NCI-H524 treated with DMSO at 0.1 percent for 48 hours (cell line): Measurements from ENCODE around the gene ATG16L2.

Experiments
- DNase-seq: peaks from one replicate; lab custom pipeline; 2025; lab: John Stamatoyannopoulos, UW

ATG16L2 gene

GRCh38 chr11:72814286-72815109 lies at the start of gene ATG16L2:
ATG16L2 (plus strand) TSS chr11:72814411; CDS start chr11:72814446, 35 bp downstream.
- no peak for DNase-seq

GRCh38 chr11:72764503-72764902 lies 49.7 kb upstream of the ATG16L2 start:
- peak; percentile 60 for DNase-seq

GRCh38 chr11:72766152-72766902 lies 47.9 kb upstream of the ATG16L2 start:
- DNase-seq, result no peak

- DNase-seq, result peak; percentile 43
Measured at GRCh38 chr11:72767203-72768062, 46.8 kb upstream of the ATG16L2 start.

GRCh38 chr11:72768581-72768980 lies 45.6 kb upstream of the ATG16L2 start:
- no peak for DNase-seq

GRCh38 chr11:72769680-72770079 lies 44.5 kb upstream of the ATG16L2 start:
- no peak for DNase-seq

- no peak for DNase-seq
Measured at GRCh38 chr11:72770799-72771198, 43.4 kb upstream of the ATG16L2 start.

- DNase-seq, result no peak
Measured at GRCh38 chr11:72771507-72771906, 42.7 kb upstream of the ATG16L2 start.

GRCh38 chr11:72772059-72772458 lies 42.2 kb upstream of the ATG16L2 start:
- no peak for DNase-seq

- DNase-seq, result no peak
Measured at GRCh38 chr11:72773291-72773690, 40.9 kb upstream of the ATG16L2 start.

GRCh38 chr11:72773696-72774095 lies 40.5 kb upstream of the ATG16L2 start:
- no peak for DNase-seq

- no peak for DNase-seq
Measured at GRCh38 chr11:72774499-72774898, 39.7 kb upstream of the ATG16L2 start.

GRCh38 chr11:72775288-72776110 lies 38.7 kb upstream of the ATG16L2 start:
- no peak for DNase-seq

- no peak for DNase-seq
Measured at GRCh38 chr11:72776117-72776843, 37.9 kb upstream of the ATG16L2 start.

GRCh38 chr11:72776844-72777754 lies 37.1 kb upstream of the ATG16L2 start:
- no peak for DNase-seq

GRCh38 chr11:72777755-72778278 lies 36.4 kb upstream of the ATG16L2 start:
- no peak for DNase-seq

- no peak for DNase-seq
Measured at GRCh38 chr11:72778535-72779494, 35.4 kb upstream of the ATG16L2 start.

GRCh38 chr11:72779495-72780128 lies 34.6 kb upstream of the ATG16L2 start:
- no peak for DNase-seq
